WERI-Rb-1 (cell line): Measurements from ENCODE around the gene GALNT9.
"Not testable (repeated sequence)": the region's sequence is repeated elsewhere in the genome, so short reads cannot be mapped to it uniquely, and the experiment has no call there.

Experiments
- DNase-seq: peaks from one replicate; pipeline ENCODE4 v3.0.0-alpha.2; 2020
- H3K27ac ChIP-seq: fragments of 250-450 bp; sonication (Bioruptor Pico); 2 replicates; pipeline ENCODE4 v1.5.1; 2020; ENCODE audit warnings: mild to moderate bottlenecking, moderate library complexity
- H3K27me3 ChIP-seq: fragments of 250-450 bp; sonication (Bioruptor Pico); 2 replicates; pipeline ENCODE4 v1.5.1; 2021; ENCODE audit warnings: mild to moderate bottlenecking, low read depth, moderate library complexity; ENCODE audit not compliant: insufficient read depth, severe bottlenecking
- H3K36me3 ChIP-seq: fragments of 250-450 bp; sonication (Bioruptor Pico); 2 replicates; pipeline ENCODE4 v1.5.1; 2020; ENCODE audit warnings: mild to moderate bottlenecking, moderate library complexity
- H3K4me3 ChIP-seq: 2 replicates; pipeline ENCODE4 v1.5.1; 2011; ENCODE audit warnings: low read depth, mild to moderate bottlenecking, control low read depth, low read length
- H3K9me3 ChIP-seq: fragments of 250-450 bp; sonication (Bioruptor Pico); 2 replicates; pipeline ENCODE4 v1.5.1; 2021; ENCODE audit warnings: mild to moderate bottlenecking, moderate library complexity; ENCODE audit not compliant: severe bottlenecking
- CTCF ChIP-seq: IDR thresholded peaks from 2 replicates; pipeline ENCODE4 v1.5.1; 2011; ENCODE audit warnings: low read depth, mild to moderate bottlenecking, control low read depth, inconsistent platforms, low read length

GALNT9 gene

GRCh38 chr12:132222096-132222807, 107.1 kb downstream of the GALNT9 start:
- no peak for DNase-seq
- peaks cover 3% of the 10 kb centered on the region for H3K9me3 ChIP-seq
- H3K4me3 ChIP-seq, result no peak overlapping the region
- H3K27me3 ChIP-seq, result no peaks in the 10 kb centered on the region
- H3K27ac ChIP-seq, result no peak overlapping the region
- no peak for TF ChIP-seq CTCF
- no peaks in the 10 kb centered on the region for H3K36me3 ChIP-seq

GRCh38 chr12:132219761-132220160, 109.6 kb downstream of the GALNT9 start:
- not testable (repeated sequence) for H3K9me3 ChIP-seq, H3K36me3 ChIP-seq, DNase-seq, H3K27me3 ChIP-seq, H3K4me3 ChIP-seq, H3K27ac ChIP-seq

GRCh38 chr12:132219323-132219722, 110.1 kb downstream of the GALNT9 start:
- no peak overlapping the region for H3K27ac ChIP-seq
- DNase-seq, result no peak
- no peaks in the 10 kb centered on the region for H3K9me3 ChIP-seq
- H3K27me3 ChIP-seq, result no peaks in the 10 kb centered on the region
- H3K4me3 ChIP-seq, result no peak overlapping the region
- TF ChIP-seq CTCF, result no peak
- H3K36me3 ChIP-seq, result no peaks in the 10 kb centered on the region

GRCh38 chr12:132218915-132219314, 110.5 kb downstream of the GALNT9 start:
- Histone ChIP-seq H3K36me3 (no peaks in the 10 kb centered on the region), H3K4me3 (peak overlapping the region; percentile 29), H3K27ac (no peak overlapping the region), H3K27me3 (no peaks in the 10 kb centered on the region), H3K9me3 (no peaks in the 10 kb centered on the region)
- DNase-seq, result peak; percentile 83
- TF ChIP-seq CTCF, result peak; percentile 73

GRCh38 chr12:132218527-132218875, 110.9 kb downstream of the GALNT9 start:
- no peak overlapping the region for H3K27ac ChIP-seq
- no peaks in the 10 kb centered on the region for H3K36me3 ChIP-seq
- H3K9me3 ChIP-seq, result no peaks in the 10 kb centered on the region
- peak overlapping the region; percentile 29 for H3K4me3 ChIP-seq
- no peak for DNase-seq
- H3K27me3 ChIP-seq, result no peaks in the 10 kb centered on the region
- no peak for TF ChIP-seq CTCF

- Histone ChIP-seq H3K36me3 (no peaks in the 10 kb centered on the region), H3K4me3 (no peak overlapping the region), H3K27me3 (no peaks in the 10 kb centered on the region), H3K27ac (no peak overlapping the region), H3K9me3 (no peaks in the 10 kb centered on the region)
- DNase-seq, result no peak
- no peak for TF ChIP-seq CTCF
Observed at GRCh38 chr12:132217800-132218526, 111.4 kb downstream of the GALNT9 start.
